ENCODE measurements around the gene ZBTB8A.

- TF ChIP-seq CTCF (IDR thresholded peaks at IDR 0.05) (no peak), POLR2A (IDR thresholded peaks at IDR 0.05) (no peak)
These were observed 49.3 kb upstream of the ZBTB8A start for GRCh38 chr1:32489774-32490454.
